ENCODE data around the gene NBAS. TPM values are rescaled to one million over a fixed set of nuclear protein-coding genes. Genes with fewer than 3 reads are reported as not detected.

The NBAS gene
- total and polyA plus RNA-seq, 2 experiments from 2014 or later: 21.2 to 51.8 TPM

GRCh38 chr2:15517793-15518192, 43.3 kb downstream of the NBAS start:
- no peaks in the 10 kb centered on the region for H3K9me2 ChIP-seq (ENCODE audit: insufficient read depth)
- DNase-seq: no peak
- no peaks in the 10 kb centered on the region for H3K27me3 ChIP-seq (replicated peaks; ENCODE audit: insufficient read depth)
- TF ChIP-seq EZH2phosphoT487 (IDR thresholded peaks at IDR 0.05; ENCODE audit: insufficient read depth, low read depth) (no peak), EZH2 (IDR thresholded peaks at IDR 0.05; ENCODE audit: insufficient read depth, poor library complexity, severe bottlenecking) (no peak)
- no peaks in the 10 kb centered on the region for H3F3A ChIP-seq (ENCODE audit: insufficient read depth)
- H4K20me1 ChIP-seq (ENCODE audit: insufficient read depth): no peaks in the 10 kb centered on the region
- 65 to 71% methylated on average over 2 of the region's 2 CpGs for WGBS, 2 experiments (ENCODE audit: low coverage in 1 of 2, low lambda C conversion rate in 2 of 2, missing lambda C conversion rate in 2 of 2)
- H2AFZ ChIP-seq: no peak overlapping the region
- H3K4me2 ChIP-seq (ENCODE audit: unreplicated experiment): no peak overlapping the region
- in situ Hi-C loops (cut with MboI): no loop called here
- H3K9me3 ChIP-seq (ENCODE audit: low read depth): no peaks in the 10 kb centered on the region
- no peaks in the 10 kb centered on the region; the same call in 1 of the 2 replicates for H3K36me3 ChIP-seq (ENCODE audit: low read depth)
- H3K79me2 ChIP-seq (ENCODE audit: insufficient read depth): no peaks in the 10 kb centered on the region
- H3K4me1 ChIP-seq (ENCODE audit: insufficient read depth): no peaks in the 10 kb centered on the region
- H3K27ac ChIP-seq: no peak overlapping the region
- H3K4me3 ChIP-seq: no peak overlapping the region
- H3K9ac ChIP-seq: no peak overlapping the region

GRCh38 chr2:15511686-15512085, 49.4 kb downstream of the NBAS start:
- in situ Hi-C loops (cut with MboI): no loop called here
- 71 to 80% methylated on average over 1 of the region's 1 CpG for WGBS, 2 experiments (ENCODE audit: low coverage in 1 of 2, low lambda C conversion rate in 2 of 2, missing lambda C conversion rate in 2 of 2)

GRCh38 chr2:15510552-15510951, 50.6 kb downstream of the NBAS start:
- no peak for TF ChIP-seq EZH2 (IDR thresholded peaks at IDR 0.05; ENCODE audit: insufficient read depth, poor library complexity, severe bottlenecking)
- TF ChIP-seq EZH2phosphoT487 (IDR thresholded peaks at IDR 0.05; ENCODE audit: insufficient read depth, low read depth): no peak
- Histone ChIP-seq H2AFZ (no peak overlapping the region), H3K36me3 (ENCODE audit: low read depth) (0 out of 2 replicates have a peak, but pooled peaks cover 10% of the 10 kb centered on the region), H3K27ac (no peak overlapping the region), H3K79me2 (ENCODE audit: insufficient read depth) (peaks cover 1% of the 10 kb centered on the region; the same call in 1 of the 2 replicates), H3K4me2 (ENCODE audit: unreplicated experiment) (no peak overlapping the region), H3K27me3 (replicated peaks; ENCODE audit: insufficient read depth) (no peaks in the 10 kb centered on the region), H3K4me3 (no peak overlapping the region), H3K9ac (no peak overlapping the region), H3K9me2 (ENCODE audit: insufficient read depth) (no peaks in the 10 kb centered on the region), H3K9me3 (ENCODE audit: low read depth) (no peaks in the 10 kb centered on the region), H4K20me1 (ENCODE audit: insufficient read depth) (no peaks in the 10 kb centered on the region), H3F3A (ENCODE audit: insufficient read depth) (peaks cover 12% of the 10 kb centered on the region), H3K4me1 (ENCODE audit: insufficient read depth) (peaks cover 14% of the 10 kb centered on the region; the same call in 1 of the 2 replicates)
- in situ Hi-C loops (cut with MboI): no loop called here
- 94 to 97% methylated on average over 1 of the region's 1 CpG for WGBS, 2 experiments (ENCODE audit: low coverage in 1 of 2, low lambda C conversion rate in 2 of 2, missing lambda C conversion rate in 2 of 2)
- DNase-seq: no peak

More at GRCh38 chr2:15511686-15512085, 49.4 kb downstream of the NBAS start:
- Histone ChIP-seq H3K4me3 (no peak overlapping the region), H3K9me2 (ENCODE audit: insufficient read depth) (no peaks in the 10 kb centered on the region), H2AFZ (no peak overlapping the region), H3K4me2 (ENCODE audit: unreplicated experiment) (no peak overlapping the region), H3K9me3 (ENCODE audit: low read depth) (no peaks in the 10 kb centered on the region), H3K79me2 (ENCODE audit: insufficient read depth) (no peaks in the 10 kb centered on the region), H4K20me1 (ENCODE audit: insufficient read depth) (no peaks in the 10 kb centered on the region), H3K36me3 (ENCODE audit: low read depth) (0 out of 2 replicates have a peak, but pooled peaks cover 10% of the 10 kb centered on the region), H3F3A (ENCODE audit: insufficient read depth) (peaks cover 3% of the 10 kb centered on the region), H3K27me3 (replicated peaks; ENCODE audit: insufficient read depth) (no peaks in the 10 kb centered on the region), H3K4me1 (ENCODE audit: insufficient read depth) (0 out of 2 replicates have a peak, but pooled peaks cover 3% of the 10 kb centered on the region), H3K9ac (no peak overlapping the region), H3K27ac (no peak overlapping the region)
- no peak for DNase-seq
- no peak for TF ChIP-seq EZH2phosphoT487 (IDR thresholded peaks at IDR 0.05; ENCODE audit: insufficient read depth, low read depth)

- Histone ChIP-seq H3K79me2 (ENCODE audit: insufficient read depth) (peaks cover 6% of the 10 kb centered on the region; the same call in 1 of the 2 replicates), H3K4me2 (ENCODE audit: unreplicated experiment) (no peak overlapping the region), H3K9ac (no peak overlapping the region), H3K9me2 (ENCODE audit: insufficient read depth) (no peaks in the 10 kb centered on the region), H4K20me1 (ENCODE audit: insufficient read depth) (no peaks in the 10 kb centered on the region), H3K36me3 (ENCODE audit: low read depth) (0 out of 2 replicates have a peak, but pooled peaks cover 10% of the 10 kb centered on the region), H3K4me3 (no peak overlapping the region), H3K9me3 (ENCODE audit: low read depth) (no peaks in the 10 kb centered on the region), H3K4me1 (ENCODE audit: insufficient read depth) (peaks cover 14% of the 10 kb centered on the region; the same call in 1 of the 2 replicates), H3F3A (ENCODE audit: insufficient read depth) (peaks cover 12% of the 10 kb centered on the region), H2AFZ (no peak overlapping the region), H3K27ac (no peak overlapping the region), H3K27me3 (replicated peaks; ENCODE audit: insufficient read depth) (no peaks in the 10 kb centered on the region)
- in situ Hi-C loops (cut with MboI): no loop called here
- DNase-seq: no peak
- WGBS, 2 experiments (ENCODE audit: low coverage in 1 of 2, low lambda C conversion rate in 2 of 2, missing lambda C conversion rate in 2 of 2): 96 to 100% methylated on average over 3 of the region's 3 CpGs
- TF ChIP-seq EZH2phosphoT487 (IDR thresholded peaks at IDR 0.05; ENCODE audit: insufficient read depth, low read depth) (no peak), EZH2 (IDR thresholded peaks at IDR 0.05; ENCODE audit: insufficient read depth, poor library complexity, severe bottlenecking) (no peak)
These were observed 51.0 kb downstream of the NBAS start for GRCh38 chr2:15510131-15510530.

Data from GM23248 (cell line).